Mesenchymal stem cell (in vitro differentiated cells and primary cell): ENCODE results near the gene ADAM23.

Experiments
- DNase-seq: peaks from one replicate; pipeline ENCODE4 v3.0.0-alpha.2; 2013
- H2AFZ ChIP-seq: one replicate; pipeline ENCODE4 v1.6.1; 2013; ENCODE audit warnings: low read depth, mild to moderate bottlenecking, control low read depth, inconsistent platforms, low read length, moderate library complexity
- H2AK5ac ChIP-seq: 2 replicates; pipeline ENCODE4 v1.6.1; 2013; ENCODE audit warnings: low read length, moderate library complexity, mild to moderate bottlenecking, inconsistent platforms; ENCODE audit not compliant: severe bottlenecking
- H2BK120ac ChIP-seq: one replicate; pipeline ENCODE4 v1.6.1; 2013; ENCODE audit warnings: low read depth, mild to moderate bottlenecking, inconsistent platforms, low read length, moderate library complexity
- H2BK12ac ChIP-seq, 2 experiments: one replicate each; pipeline ENCODE4 v1.6.1; 2013; ENCODE audit warnings: inconsistent platforms in 2 of 2, low read length in 2 of 2, mild to moderate bottlenecking in 2 of 2, moderate library complexity in 2 of 2, control low read depth in 1 of 2
- H2BK15ac ChIP-seq: one replicate; pipeline ENCODE4 v1.6.1; 2013; ENCODE audit warnings: mild to moderate bottlenecking, low read depth, inconsistent platforms; ENCODE audit not compliant: poor library complexity, severe bottlenecking
- H2BK5ac ChIP-seq: 2 replicates; pipeline ENCODE4 v1.6.1; 2013; ENCODE audit warnings: low read depth, mild to moderate bottlenecking, low read length, control low read depth, inconsistent platforms; ENCODE audit not compliant: poor library complexity, severe bottlenecking
- H3K14ac ChIP-seq, 2 experiments: one replicate each; pipeline ENCODE4 v1.6.1; 2013; ENCODE audit warnings: inconsistent platforms in 2 of 2, low read length in 2 of 2, control low read depth in 1 of 2, mild to moderate bottlenecking in 1 of 2, moderate library complexity in 1 of 2
- H3K18ac ChIP-seq, 2 experiments: one replicate each; pipeline ENCODE4 v1.6.1; 2013; ENCODE audit warnings: inconsistent platforms in 2 of 2, low read length in 2 of 2, control low read depth in 1 of 2, low read depth in 1 of 2, mild to moderate bottlenecking in 1 of 2
- H3K23ac ChIP-seq, 2 experiments: one replicate each; pipeline ENCODE4 v1.6.1; 2013; ENCODE audit warnings: inconsistent platforms in 2 of 2, low read length in 2 of 2, mild to moderate bottlenecking in 2 of 2, moderate library complexity in 2 of 2, control low read depth in 1 of 2
- H3K27ac ChIP-seq: 2 replicates; pipeline ENCODE4 v1.5.1; 2013; ENCODE audit warnings: mild to moderate bottlenecking, moderate library complexity, low read length, control low read depth, inconsistent platforms; ENCODE audit not compliant: poor library complexity, severe bottlenecking
- H3K27me3 ChIP-seq, 2 experiments: 2 replicates each; pipeline versions ENCODE4 v1.6.1 to v1.7.0; 2013; ENCODE audit warnings: low read length in 2 of 2, mild to moderate bottlenecking in 2 of 2, moderate library complexity in 2 of 2, control low read depth in 1 of 2, inconsistent platforms in 1 of 2; ENCODE audit not compliant: control insufficient read depth in 1 of 2, insufficient read depth in 1 of 2
- H3K36me3 ChIP-seq, 2 experiments: 2 replicates each; pipeline versions ENCODE4 v1.6.1 to v1.7.0; 2013; ENCODE audit warnings: low read length in 2 of 2, control low read depth in 1 of 2, inconsistent platforms in 1 of 2, low read depth in 1 of 2, mild to moderate bottlenecking in 1 of 2; ENCODE audit not compliant: insufficient read depth in 2 of 2, control insufficient read depth in 1 of 2
- H3K4ac ChIP-seq, 2 experiments: one replicate each; pipeline ENCODE4 v1.6.1; 2013; ENCODE audit warnings: inconsistent platforms in 2 of 2, low read length in 2 of 2, mild to moderate bottlenecking in 2 of 2, moderate library complexity in 2 of 2, control low read depth in 1 of 2, low read depth in 1 of 2
- H3K4me1 ChIP-seq: 2 replicates; pipeline ENCODE4 v1.6.1; 2013; ENCODE audit warnings: low read depth, low read length, control low read depth; ENCODE audit not compliant: control insufficient read depth, insufficient read depth
- H3K4me2 ChIP-seq: 2 replicates; pipeline ENCODE4 v1.6.1; 2013; ENCODE audit warnings: low read length, mild to moderate bottlenecking, inconsistent platforms; ENCODE audit not compliant: poor library complexity, severe bottlenecking
- H3K4me3 ChIP-seq, 2 experiments: 2 replicates each; pipeline versions ENCODE4 v1.5.1 to v1.7.0; 2013; ENCODE audit warnings: low read length in 2 of 2, mild to moderate bottlenecking in 2 of 2, control low read depth in 1 of 2, low read depth in 1 of 2; ENCODE audit not compliant: insufficient read depth in 1 of 2
- H3K79me1 ChIP-seq: replicated peaks from 2 replicates; pipeline ENCODE4 v1.6.1; 2013; ENCODE audit warnings: mild to moderate bottlenecking, control low read depth, low read length, inconsistent platforms; ENCODE audit not compliant: poor library complexity, severe bottlenecking
- H3K9ac ChIP-seq: 2 replicates; pipeline ENCODE4 v1.7.0; 2013; ENCODE audit warnings: mild to moderate bottlenecking, low read length, moderate library complexity
- H3K9me3 ChIP-seq: 2 replicates; pipeline ENCODE4 v1.7.0; 2013; ENCODE audit warnings: mild to moderate bottlenecking, low read length; ENCODE audit not compliant: control insufficient read depth
- H4K8ac ChIP-seq: one replicate; pipeline ENCODE4 v1.6.1; 2013; ENCODE audit warnings: inconsistent platforms, mild to moderate bottlenecking, low read length, moderate library complexity
- H4K91ac ChIP-seq: one replicate; pipeline ENCODE4 v1.6.1; 2013; ENCODE audit warnings: mild to moderate bottlenecking, low read length, inconsistent platforms
- WGBS: methylation state at CpG from one replicate; pipeline ENCODE4 v1.1.7; 2013; ENCODE audit warnings: mixed read lengths; 5-methylcytosine and 5-hydroxymethylcytosine counted together

Gene ADAM23

DNA sequence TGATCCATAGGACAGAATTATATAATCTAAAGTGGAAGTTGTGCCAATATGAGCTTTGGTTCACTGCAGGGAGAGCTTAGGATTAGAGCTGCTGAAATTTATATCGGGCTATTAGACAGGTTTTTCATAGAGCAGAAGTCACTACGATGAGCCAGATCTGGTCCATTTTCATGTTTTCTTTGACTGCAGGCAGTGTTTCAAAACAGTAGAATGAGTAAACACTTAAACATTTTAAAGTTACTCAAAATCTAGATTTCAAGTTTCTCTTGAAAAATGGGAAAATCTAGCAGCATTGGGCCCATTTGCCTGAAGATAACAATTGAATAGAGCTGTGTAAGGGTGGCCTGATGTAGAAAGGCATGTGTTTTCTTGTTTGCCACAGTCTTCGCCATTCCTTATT lies 14.5 kb upstream of the ADAM23 start:
- no peaks in the 10 kb centered on the region for H3K36me3 ChIP-seq
- H3K4me1 ChIP-seq, result peaks cover 1% of the 10 kb centered on the region
- no peak overlapping the region for H2BK12ac ChIP-seq
- WGBS, result 90% methylated on average over 3 of the region's 3 CpGs
- no peak overlapping the region for H3K27ac ChIP-seq
- no peak overlapping the region for H3K4ac ChIP-seq
- no peak overlapping the region for H3K23ac ChIP-seq
- no peak overlapping the region for H3K14ac ChIP-seq
- no peak overlapping the region for H3K18ac ChIP-seq
- no peak overlapping the region for H2BK15ac ChIP-seq
- no peaks in the 10 kb centered on the region for H3K9me3 ChIP-seq
- H3K79me1 ChIP-seq, result no peaks in the 10 kb centered on the region
- no peak overlapping the region for H2BK5ac ChIP-seq
- H3K27me3 ChIP-seq, result no peaks in the 10 kb centered on the region
- H4K8ac ChIP-seq, result peak overlapping the region; percentile 28
- no peak overlapping the region for H3K9ac ChIP-seq
- no peak overlapping the region for H3K4me3 ChIP-seq
- H4K91ac ChIP-seq, result peak overlapping the region; percentile 27
- H2AFZ ChIP-seq, result no peak overlapping the region
- DNase-seq, result no peak
- H2AK5ac ChIP-seq, result no peak overlapping the region
- no peak overlapping the region for H3K4me2 ChIP-seq
- no peak overlapping the region for H2BK120ac ChIP-seq

DNA sequence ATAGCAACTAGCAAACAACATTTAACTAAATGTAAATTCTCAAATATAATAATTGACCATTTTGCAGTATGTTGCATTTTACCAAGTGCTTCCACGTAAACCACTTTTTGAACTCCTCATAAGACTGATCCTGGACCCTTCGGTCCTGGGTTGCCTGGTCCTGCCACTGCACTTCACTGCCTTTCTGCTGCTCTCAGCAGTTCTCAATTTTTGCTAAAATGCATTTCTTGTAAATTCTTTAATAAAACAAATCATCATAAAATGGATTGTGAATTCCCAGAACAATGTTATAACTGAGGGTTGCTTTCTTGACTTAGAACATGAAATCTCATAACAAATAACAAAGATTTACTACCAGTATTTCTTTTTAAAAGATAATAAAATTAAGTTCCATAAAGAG lies 12.9 kb upstream of the ADAM23 start:
- 98% methylated on average over 2 of the region's 2 CpGs for WGBS
- H4K91ac ChIP-seq, result no peak overlapping the region
- no peak overlapping the region for H2BK15ac ChIP-seq
- H3K4me2 ChIP-seq, result no peak overlapping the region
- H3K4me1 ChIP-seq, result peaks cover 1% of the 10 kb centered on the region
- H2BK12ac ChIP-seq, result no peak overlapping the region
- no peak overlapping the region for H3K4me3 ChIP-seq
- no peaks in the 10 kb centered on the region for H3K9me3 ChIP-seq
- no peaks in the 10 kb centered on the region for H3K36me3 ChIP-seq
- no peak overlapping the region for H3K14ac ChIP-seq
- no peak overlapping the region for H3K18ac ChIP-seq
- H2BK120ac ChIP-seq, result no peak overlapping the region
- H2AFZ ChIP-seq, result no peak overlapping the region
- no peak overlapping the region for H2AK5ac ChIP-seq
- no peaks in the 10 kb centered on the region for H3K79me1 ChIP-seq
- no peak overlapping the region for H3K9ac ChIP-seq
- H3K27me3 ChIP-seq, result no peaks in the 10 kb centered on the region
- H4K8ac ChIP-seq, result no peak overlapping the region
- H3K27ac ChIP-seq, result no peak overlapping the region
- no peak overlapping the region for H3K23ac ChIP-seq
- H3K4ac ChIP-seq, result no peak overlapping the region
- DNase-seq, result no peak
- H2BK5ac ChIP-seq, result no peak overlapping the region

DNA sequence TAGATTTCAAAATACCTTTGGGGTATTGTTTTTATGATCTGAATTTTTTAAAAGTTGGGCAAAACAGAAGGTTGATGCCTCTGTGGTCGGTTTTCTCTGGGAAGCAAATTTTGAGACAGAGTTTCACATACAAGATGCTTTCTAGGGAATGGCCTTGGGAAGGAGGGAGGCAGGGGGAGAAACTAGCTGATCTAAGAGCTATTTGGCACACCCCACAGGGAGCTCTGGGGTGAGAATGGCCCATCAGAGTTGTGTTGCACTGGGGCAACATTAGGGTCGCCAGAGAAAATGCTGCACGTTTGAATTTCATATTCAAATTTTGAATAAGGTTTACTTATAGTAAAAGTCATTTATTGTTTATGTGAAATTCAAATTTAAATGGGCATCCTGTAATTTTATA lies 11.9 kb upstream of the ADAM23 start:
- Histone ChIP-seq H2BK5ac (no peak overlapping the region), H3K27me3 (no peaks in the 10 kb centered on the region), H3K4me1 (peaks cover 1% of the 10 kb centered on the region), H3K4ac (no peak overlapping the region), H2BK12ac (peak overlapping the region in 1 of 2 experiments; percentile 63), H2AK5ac (no peak overlapping the region), H3K18ac (peak overlapping the region in 1 of 2 experiments; percentile 39), H3K27ac (no peak overlapping the region), H2AFZ (no peak overlapping the region), H4K8ac (no peak overlapping the region), H3K4me3 (no peak overlapping the region), H3K14ac (no peak overlapping the region), H3K79me1 (no peaks in the 10 kb centered on the region), H4K91ac (no peak overlapping the region), H2BK120ac (no peak overlapping the region), H3K9me3 (no peaks in the 10 kb centered on the region), H2BK15ac (no peak overlapping the region), H3K4me2 (no peak overlapping the region), H3K36me3 (no peaks in the 10 kb centered on the region), H3K23ac (no peak overlapping the region), H3K9ac (no peak overlapping the region)
- no peak for DNase-seq
- WGBS, result 79% methylated on average over 1 of the region's 3 CpGs

DNA sequence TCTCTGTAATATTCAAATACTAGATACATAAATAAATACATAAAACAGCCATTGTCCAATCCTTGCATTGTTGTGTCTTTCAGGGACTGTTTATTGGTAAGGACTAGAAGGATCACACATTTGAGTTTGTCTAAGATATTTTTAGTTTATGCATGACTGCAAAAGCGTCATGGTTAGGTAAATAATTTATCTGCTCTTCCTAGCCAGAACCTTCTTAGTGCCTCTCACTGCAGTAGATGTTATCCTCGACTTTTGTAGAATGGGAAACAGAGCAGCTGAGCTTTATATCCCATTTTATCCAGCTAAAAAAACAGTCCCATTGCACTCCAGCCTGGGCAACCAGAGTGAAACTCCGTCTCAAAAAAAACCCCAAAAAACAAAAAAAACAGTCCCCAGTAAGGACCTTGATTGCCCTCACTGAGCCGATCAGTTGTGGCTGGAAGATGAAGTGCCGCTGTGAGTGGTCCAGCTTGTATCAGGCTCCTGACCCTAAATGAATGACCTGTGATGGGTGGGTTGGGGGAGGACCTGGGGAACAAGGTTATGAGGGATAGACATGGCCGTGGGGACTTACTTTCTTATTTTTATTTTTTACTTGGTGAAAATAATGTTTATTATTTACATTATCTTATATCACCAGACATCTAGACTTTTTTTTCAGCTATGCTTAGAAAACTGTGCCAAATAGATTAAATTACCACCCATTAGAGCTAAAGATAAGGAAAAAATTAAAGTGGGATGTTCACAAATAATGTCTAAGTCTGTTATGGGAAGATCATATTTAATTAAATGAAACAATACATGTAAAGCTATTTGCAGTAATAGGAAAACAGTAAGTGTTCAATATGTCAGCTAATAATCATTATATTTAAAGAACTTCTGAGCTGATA lies 10.9 kb upstream of the ADAM23 start:
- Histone ChIP-seq H4K8ac (no peak overlapping the region), H2BK15ac (no peak overlapping the region), H3K79me1 (no peaks in the 10 kb centered on the region), H2BK5ac (no peak overlapping the region), H3K4me1 (peaks cover 1% of the 10 kb centered on the region), H4K91ac (no peak overlapping the region), H3K4ac (no peak overlapping the region), H2BK120ac (peak overlapping the region; percentile 61), H2AK5ac (no peak overlapping the region), H3K27me3 (peaks cover 0 to under 1% of the 10 kb centered on the region in 2 experiments), H3K14ac (no peak overlapping the region), H3K23ac (no peak overlapping the region), H3K27ac (no peak overlapping the region), H3K9ac (no peak overlapping the region), H3K4me3 (no peak overlapping the region), H2BK12ac (no peak overlapping the region), H2AFZ (no peak overlapping the region), H3K18ac (peak overlapping the region in 1 of 2 experiments; percentile 29), H3K9me3 (no peaks in the 10 kb centered on the region), H3K36me3 (no peaks in the 10 kb centered on the region), H3K4me2 (no peak overlapping the region)
- 77% methylated on average over 5 of the region's 6 CpGs for WGBS
- DNase-seq, result no peak
